Fibroblast of the aortic adventitia (primary cell): ENCODE results near the gene HAUS7. TPM values are rescaled to one million over a fixed set of nuclear protein-coding genes. Genes with fewer than 3 reads are reported as not detected.

ENCODE experiments used
- DNase-seq: peaks from one replicate; pipeline ENCODE4 v3.0.0-alpha.2; 2010; ENCODE audit warnings: low read depth
- H3K4me3 ChIP-seq: 2 replicates; pipeline ENCODE4 v1.5.1; 2011; ENCODE audit warnings: low read depth, mild to moderate bottlenecking, control low read depth, low read length, moderate library complexity
- total RNA-seq: library from RNA; depleted of rRNA; stranded (reverse); fragments of >200 nt; gene quantifications from 2 replicates; pipeline ENCODE4 v1.2.3, GENCODE V29; 2012; ENCODE audit warnings: low replicate concordance
- TF ChIP-seq, protein P1 (sequence below): IDR thresholded peaks from 2 replicates; pipeline ENCODE4 v1.5.1; 2011; ENCODE audit warnings: mild to moderate bottlenecking, low read length, control low read depth, inconsistent platforms; ENCODE audit not compliant: insufficient read depth

Gene HAUS7
- total RNA-seq, 1 donor: 16.4 TPM

DNA sequence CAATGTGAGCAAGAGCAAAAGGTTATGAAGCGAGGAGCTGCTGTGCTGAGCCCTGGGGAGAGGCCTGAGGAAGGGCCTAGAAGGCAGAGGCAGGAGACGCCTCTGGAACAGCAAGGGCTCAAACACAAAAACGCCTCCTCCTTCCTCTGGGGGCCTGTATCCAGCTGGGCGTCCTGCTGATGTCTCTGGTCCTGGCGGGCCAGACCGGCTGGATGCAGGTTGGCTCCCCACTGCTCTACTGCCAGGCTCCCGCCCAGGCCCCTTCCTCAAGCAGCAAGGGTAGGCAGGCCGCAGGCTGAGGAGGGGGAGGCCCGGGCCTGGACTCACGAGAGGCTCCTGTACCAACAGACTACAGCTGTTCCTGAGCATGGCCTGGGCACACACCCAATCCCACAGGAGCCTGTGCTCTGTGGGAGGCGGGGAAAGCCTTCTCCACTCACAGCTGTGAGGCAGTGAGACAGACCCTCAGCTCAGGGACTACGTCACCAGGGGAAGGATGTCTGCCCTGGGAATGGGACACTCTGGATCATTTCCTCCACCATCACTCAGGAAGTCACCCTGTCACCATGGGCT is 2.3 kb downstream of the HAUS7 start:
- no peak overlapping the region for H3K4me3 ChIP-seq
- TF ChIP-seq, protein P1, sequence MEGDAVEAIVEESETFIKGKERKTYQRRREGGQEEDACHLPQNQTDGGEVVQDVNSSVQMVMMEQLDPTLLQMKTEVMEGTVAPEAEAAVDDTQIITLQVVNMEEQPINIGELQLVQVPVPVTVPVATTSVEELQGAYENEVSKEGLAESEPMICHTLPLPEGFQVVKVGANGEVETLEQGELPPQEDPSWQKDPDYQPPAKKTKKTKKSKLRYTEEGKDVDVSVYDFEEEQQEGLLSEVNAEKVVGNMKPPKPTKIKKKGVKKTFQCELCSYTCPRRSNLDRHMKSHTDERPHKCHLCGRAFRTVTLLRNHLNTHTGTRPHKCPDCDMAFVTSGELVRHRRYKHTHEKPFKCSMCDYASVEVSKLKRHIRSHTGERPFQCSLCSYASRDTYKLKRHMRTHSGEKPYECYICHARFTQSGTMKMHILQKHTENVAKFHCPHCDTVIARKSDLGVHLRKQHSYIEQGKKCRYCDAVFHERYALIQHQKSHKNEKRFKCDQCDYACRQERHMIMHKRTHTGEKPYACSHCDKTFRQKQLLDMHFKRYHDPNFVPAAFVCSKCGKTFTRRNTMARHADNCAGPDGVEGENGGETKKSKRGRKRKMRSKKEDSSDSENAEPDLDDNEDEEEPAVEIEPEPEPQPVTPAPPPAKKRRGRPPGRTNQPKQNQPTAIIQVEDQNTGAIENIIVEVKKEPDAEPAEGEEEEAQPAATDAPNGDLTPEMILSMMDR: no peak
- no peak for DNase-seq

DNA sequence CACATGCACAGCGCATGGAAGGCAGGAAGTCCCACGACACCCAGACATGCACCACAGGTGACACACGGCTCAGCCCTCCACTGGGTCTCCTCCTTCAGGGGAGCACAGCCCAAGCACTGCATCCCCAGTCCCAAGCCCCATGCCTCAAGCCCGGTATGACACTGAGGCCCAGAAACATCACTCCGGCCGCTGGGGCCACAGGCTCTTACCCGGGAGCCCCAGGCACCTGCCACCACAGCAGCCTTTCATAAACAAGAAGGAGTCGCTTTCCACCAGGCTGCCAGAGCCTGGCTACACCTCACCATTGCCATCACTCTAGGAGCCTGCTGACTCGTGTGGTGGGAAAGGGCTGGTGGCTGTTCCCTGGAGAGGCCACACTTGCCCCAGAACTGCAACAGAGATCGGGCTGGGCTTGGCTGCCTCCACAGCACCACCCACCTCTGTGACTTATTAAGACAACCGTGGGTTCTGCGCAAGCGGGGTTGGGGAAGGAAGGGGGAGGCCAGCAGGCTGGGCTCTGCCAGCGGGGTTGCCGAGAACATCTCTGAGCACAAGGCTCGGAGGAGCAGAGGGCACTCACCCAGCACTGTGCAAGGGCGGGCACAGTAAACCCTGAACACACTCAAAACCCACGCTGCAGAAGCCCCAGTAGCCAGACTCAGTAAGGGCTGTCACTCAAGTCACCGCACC is 4.5 kb downstream of the HAUS7 start:
- DNase-seq: no peak
- TF ChIP-seq, protein P1: no peak
- H3K4me3 ChIP-seq: no peak overlapping the region

DNA sequence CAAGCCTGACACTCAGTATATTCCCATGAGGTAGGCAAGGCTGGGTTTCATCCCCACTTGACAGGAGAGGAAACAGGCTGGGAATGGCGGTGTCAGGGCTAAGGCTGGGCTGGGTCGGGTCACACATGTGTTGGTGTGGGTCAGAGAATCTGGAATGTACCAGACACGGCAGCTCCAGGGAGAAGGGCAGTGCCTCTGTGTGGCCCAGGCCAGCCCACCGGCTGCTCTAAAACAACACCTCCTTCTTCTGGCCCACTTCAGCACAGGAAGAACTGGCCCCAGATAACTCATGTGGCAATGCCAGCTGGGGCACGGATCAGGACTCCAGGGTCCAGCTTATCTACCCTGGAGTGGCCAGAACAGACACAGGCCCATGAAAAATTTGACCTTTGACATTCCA is 6.3 kb downstream of the HAUS7 start:
- no peak for DNase-seq
- H3K4me3 ChIP-seq: no peak overlapping the region
- TF ChIP-seq, protein P1: no peak

DNA sequence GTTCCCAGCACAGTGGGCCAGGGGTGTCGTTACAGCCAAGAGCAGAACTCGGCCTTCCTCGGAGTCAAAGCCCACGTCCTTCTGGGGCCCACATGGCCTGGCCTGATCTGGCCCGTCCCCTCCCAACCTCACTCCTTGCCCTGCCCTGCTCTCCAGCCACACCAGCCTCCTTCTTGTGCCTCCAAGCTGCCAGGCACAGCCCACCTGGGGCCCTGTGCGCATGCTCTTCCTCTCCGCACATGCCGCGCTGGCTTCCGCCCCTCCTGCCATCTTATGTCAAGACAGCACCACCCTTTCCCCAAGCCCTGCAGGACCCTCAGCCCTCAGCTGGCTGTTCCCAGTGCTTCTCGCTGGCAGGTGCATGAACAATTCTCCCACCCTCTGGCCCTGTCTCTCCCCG is 6.8 kb downstream of the HAUS7 start:
- no peak for DNase-seq
- no peak overlapping the region for H3K4me3 ChIP-seq

DNA sequence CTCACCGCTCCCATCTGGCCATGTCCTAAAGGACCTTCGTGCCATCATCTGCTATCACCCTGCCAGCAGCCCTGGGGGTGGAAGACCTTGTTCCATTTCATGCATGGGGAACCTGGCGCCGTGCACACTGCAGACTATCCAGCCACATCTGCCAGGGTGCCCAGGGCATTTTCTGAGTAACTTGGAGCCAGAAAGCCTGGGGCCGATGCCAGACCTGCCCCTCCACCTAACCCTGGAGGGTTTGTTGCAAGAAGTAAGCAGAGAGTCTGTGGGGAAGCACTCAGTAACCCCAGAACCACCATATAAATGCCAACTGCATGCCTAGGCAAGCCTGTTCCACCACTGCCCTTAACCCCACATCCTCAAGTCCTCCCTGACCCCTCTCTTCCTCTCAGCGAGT is 7.3 kb downstream of the HAUS7 start:
- TF ChIP-seq, protein P1: no peak
- DNase-seq: no peak
- H3K4me3 ChIP-seq: no peak overlapping the region

More for the DNA sequence above, 6.8 kb downstream of the HAUS7 start:
- TF ChIP-seq, protein P1: no peak

DNA sequence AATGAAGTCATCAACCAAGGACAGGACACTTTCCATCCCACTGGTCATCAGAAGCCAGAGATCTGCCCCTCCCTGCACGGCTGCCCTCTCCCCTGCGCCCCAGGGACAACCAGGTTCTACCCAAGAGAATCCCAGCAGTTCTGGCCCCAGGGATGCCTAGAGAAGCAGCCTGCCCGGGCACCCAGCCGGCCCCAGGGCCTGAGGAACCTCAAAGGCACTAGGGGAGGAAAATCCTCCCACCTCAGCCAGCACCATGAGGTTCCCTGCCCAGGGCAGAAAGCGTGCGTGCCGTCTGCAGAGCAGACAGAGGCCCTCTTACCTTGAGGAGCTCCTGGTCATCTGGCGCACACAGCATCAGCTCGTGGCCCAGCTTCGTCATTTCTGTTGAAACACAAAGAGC is 8.1 kb downstream of the HAUS7 start:
- no peak for DNase-seq
- TF ChIP-seq, protein P1: no peak

More for the DNA sequence above, 8.1 kb downstream of the HAUS7 start:
- H3K4me3 ChIP-seq: no peak overlapping the region
